Measurements from ENCODE around the gene NHSL2. TPM values are rescaled to one million over a fixed set of nuclear protein-coding genes. Genes with fewer than 3 reads are reported as not detected.

Gene NHSL2
- total and polyA plus RNA-seq, 2 of the 13 experiments (the other 11 are each of a cell fraction or from before 2014, with no cell fraction given) = not detected

DNA sequence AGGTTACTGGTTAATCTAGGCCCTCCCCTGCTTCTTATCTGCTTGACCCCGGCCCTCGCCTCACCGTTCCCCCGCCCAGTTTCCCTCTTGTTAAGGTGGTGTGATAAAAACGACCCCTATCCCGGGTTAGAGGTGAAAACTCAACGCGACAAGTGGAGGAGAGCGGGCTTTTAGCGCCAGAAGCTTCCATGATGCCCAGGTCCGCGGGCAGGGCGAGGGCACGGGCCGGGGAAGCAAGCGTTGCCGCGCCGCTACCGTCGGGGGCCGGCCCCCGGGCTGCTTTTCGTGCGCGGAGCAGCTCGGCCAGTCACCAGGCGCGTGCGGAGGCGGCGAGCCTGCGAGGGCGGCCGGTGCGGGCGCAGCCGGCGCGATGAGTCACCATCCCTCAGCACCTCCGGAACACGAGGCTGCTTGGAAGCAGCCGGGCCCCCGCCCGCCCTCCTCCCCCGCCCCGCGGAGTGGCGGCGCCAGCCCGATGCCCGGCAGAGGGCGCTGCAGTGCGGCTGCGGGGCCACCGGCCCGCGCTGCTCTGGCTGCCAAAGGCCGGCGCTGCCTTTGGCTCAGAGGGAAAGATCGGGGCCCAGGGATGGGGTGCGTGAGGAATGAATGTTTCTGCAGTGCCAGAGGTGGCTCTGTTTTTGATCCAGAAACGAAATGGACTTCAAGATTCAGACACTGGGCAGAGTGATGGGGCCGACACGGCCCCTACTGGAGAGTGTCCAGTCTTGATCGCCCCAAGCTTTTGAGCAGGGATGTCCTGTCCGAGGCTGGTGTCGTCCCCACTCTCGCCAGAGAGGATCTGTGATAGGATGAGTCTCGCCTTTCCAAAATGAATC is 107.8 kb downstream of the NHSL2 start (continued):
- no peak for TF ChIP-seq ZNF703 (CRISPR knock-in tag; IDR thresholded peaks at IDR 0.05; ENCODE audit: borderline replicate concordance)
- TF ChIP-seq ZBTB38 (CRISPR knock-in tag; IDR thresholded peaks at IDR 0.05) = peak; percentile 57; the same call in 1 of the 2 replicates
- no peak for TF ChIP-seq ZNF761 (CRISPR knock-in tag; conservative IDR thresholded peaks at IDR 0.05)
- no peak for TF ChIP-seq CEBPB (IDR thresholded peaks at IDR 0.05; ENCODE audit: borderline replicate concordance, low read depth, low read length)
- no peak for TF ChIP-seq ZNF296 (CRISPR knock-in tag; conservative IDR thresholded peaks at IDR 0.05)
- TF ChIP-seq RARA (CRISPR knock-in tag; IDR thresholded peaks at IDR 0.05) = peak; percentile 39
- no peak for TF ChIP-seq ZNF180 (CRISPR knock-in tag; IDR thresholded peaks at IDR 0.05; ENCODE audit: borderline replicate concordance, low read depth)
- TF ChIP-seq, protein P1, sequence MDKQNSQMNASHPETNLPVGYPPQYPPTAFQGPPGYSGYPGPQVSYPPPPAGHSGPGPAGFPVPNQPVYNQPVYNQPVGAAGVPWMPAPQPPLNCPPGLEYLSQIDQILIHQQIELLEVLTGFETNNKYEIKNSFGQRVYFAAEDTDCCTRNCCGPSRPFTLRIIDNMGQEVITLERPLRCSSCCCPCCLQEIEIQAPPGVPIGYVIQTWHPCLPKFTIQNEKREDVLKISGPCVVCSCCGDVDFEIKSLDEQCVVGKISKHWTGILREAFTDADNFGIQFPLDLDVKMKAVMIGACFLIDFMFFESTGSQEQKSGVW (CRISPR knock-in tag; IDR thresholded peaks at IDR 0.05; ENCODE audit: borderline replicate concordance) = no peak
- TF ChIP-seq DNMT1 (CRISPR knock-in tag; IDR thresholded peaks at IDR 0.05) = no peak
- TF ChIP-seq, protein P2, sequence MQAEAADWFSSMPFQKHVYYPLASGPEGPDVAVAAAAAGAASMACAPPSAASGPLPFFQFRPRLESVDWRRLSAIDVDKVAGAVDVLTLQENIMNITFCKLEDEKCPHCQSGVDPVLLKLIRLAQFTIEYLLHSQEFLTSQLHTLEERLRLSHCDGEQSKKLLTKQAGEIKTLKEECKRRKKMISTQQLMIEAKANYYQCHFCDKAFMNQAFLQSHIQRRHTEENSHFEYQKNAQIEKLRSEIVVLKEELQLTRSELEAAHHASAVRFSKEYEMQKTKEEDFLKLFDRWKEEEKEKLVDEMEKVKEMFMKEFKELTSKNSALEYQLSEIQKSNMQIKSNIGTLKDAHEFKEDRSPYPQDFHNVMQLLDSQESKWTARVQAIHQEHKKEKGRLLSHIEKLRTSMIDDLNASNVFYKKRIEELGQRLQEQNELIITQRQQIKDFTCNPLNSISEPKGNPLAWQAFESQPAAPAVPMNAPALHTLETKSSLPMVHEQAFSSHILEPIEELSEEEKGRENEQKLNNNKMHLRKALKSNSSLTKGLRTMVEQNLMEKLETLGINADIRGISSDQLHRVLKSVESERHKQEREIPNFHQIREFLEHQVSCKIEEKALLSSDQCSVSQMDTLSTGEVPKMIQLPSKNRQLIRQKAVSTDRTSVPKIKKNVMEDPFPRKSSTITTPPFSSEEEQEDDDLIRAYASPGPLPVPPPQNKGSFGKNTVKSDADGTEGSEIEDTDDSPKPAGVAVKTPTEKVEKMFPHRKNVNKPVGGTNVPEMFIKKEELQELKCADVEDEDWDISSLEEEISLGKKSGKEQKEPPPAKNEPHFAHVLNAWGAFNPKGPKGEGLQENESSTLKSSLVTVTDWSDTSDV (CRISPR knock-in tag; IDR thresholded peaks at IDR 0.05) = no peak; the same call in 1 of the 2 replicates
- TF ChIP-seq ZNF598 (CRISPR knock-in tag; IDR thresholded peaks at IDR 0.05; ENCODE audit: borderline replicate concordance) = no peak
- no peak for TF ChIP-seq ZNF879 (CRISPR knock-in tag; IDR thresholded peaks at IDR 0.05)
- TF ChIP-seq TCF7L2 (IDR thresholded peaks at IDR 0.05; ENCODE audit: low read depth, low read length) = no peak
- TF ChIP-seq ZNF337 (CRISPR knock-in tag; IDR thresholded peaks at IDR 0.05; ENCODE audit: borderline replicate concordance, low read depth) = no peak
- 0 out of 2 replicates have a peak, but pooled peaks have one; percentile 17 for TF ChIP-seq SOX5 (CRISPR knock-in tag; IDR thresholded peaks at IDR 0.05; ENCODE audit: borderline replicate concordance)
- no peak for TF ChIP-seq ZSCAN30 (CRISPR knock-in tag; IDR thresholded peaks at IDR 0.05)
- TF ChIP-seq, protein P3, sequence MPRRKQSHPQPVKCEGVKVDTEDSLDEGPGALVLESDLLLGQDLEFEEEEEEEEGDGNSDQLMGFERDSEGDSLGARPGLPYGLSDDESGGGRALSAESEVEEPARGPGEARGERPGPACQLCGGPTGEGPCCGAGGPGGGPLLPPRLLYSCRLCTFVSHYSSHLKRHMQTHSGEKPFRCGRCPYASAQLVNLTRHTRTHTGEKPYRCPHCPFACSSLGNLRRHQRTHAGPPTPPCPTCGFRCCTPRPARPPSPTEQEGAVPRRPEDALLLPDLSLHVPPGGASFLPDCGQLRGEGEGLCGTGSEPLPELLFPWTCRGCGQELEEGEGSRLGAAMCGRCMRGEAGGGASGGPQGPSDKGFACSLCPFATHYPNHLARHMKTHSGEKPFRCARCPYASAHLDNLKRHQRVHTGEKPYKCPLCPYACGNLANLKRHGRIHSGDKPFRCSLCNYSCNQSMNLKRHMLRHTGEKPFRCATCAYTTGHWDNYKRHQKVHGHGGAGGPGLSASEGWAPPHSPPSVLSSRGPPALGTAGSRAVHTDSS (CRISPR knock-in tag; conservative IDR thresholded peaks at IDR 0.05) = no peak
- no peak for TF ChIP-seq PRDM4 (CRISPR knock-in tag; IDR thresholded peaks at IDR 0.05; ENCODE audit: borderline replicate concordance)
- no peak for TF ChIP-seq FOXP4 (CRISPR knock-in tag; IDR thresholded peaks at IDR 0.05)
- TF ChIP-seq ZFP36L2 (CRISPR knock-in tag; IDR thresholded peaks at IDR 0.05) = no peak

Measured in HepG2 (cell line).